GM18507 (cell line): Measurements from ENCODE around the gene RHOT2.

Experiments
- DNase-seq: peaks from one replicate; pipeline ENCODE4 v3.0.0; 2011; ENCODE audit warnings: low read depth; ENCODE audit not compliant: insufficient read length; ENCODE audit errors: extremely low spot score
- FAIRE-seq: peaks from 2 replicates; lab custom pipeline; 2011; peaks lifted over from hg19 to GRCh38; lab: Jason Lieb, UNC

Gene RHOT2

GRCh38 chr16:631808-632358, 36.0 kb upstream of the RHOT2 start:
- FAIRE-seq: no peak

GRCh38 chr16:632486-633335, 35.2 kb upstream of the RHOT2 start:
- FAIRE-seq: no peak
- DNase-seq: no peak

More at GRCh38 chr16:631808-632358, 36.0 kb upstream of the RHOT2 start:
- DNase-seq: no peak

DNA sequence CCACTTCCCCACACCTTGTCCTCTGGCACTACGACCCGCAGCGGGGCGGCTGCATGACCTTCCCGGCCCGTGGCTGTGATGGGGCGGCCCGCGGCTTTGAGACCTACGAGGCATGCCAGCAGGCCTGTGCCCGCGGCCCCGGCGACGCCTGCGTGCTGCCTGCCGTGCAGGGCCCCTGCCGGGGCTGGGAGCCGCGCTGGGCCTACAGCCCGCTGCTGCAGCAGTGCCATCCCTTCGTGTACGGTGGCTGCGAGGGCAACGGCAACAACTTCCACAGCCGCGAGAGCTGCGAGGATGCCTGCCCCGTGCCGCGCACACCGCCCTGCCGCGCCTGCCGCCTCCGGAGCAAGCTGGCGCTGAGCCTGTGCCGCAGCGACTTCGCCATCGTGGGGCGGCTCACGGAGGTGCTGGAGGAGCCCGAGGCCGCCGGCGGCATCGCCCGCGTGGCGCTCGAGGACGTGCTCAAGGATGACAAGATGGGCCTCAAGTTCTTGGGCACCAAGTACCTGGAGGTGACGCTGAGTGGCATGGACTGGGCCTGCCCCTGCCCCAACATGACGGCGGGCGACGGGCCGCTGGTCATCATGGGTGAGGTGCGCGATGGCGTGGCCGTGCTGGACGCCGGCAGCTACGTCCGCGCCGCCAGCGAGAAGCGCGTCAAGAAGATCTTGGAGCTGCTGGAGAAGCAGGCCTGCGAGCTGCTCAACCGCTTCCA, 34.4 kb upstream of the RHOT2 start:
- no peak for FAIRE-seq

DNA sequence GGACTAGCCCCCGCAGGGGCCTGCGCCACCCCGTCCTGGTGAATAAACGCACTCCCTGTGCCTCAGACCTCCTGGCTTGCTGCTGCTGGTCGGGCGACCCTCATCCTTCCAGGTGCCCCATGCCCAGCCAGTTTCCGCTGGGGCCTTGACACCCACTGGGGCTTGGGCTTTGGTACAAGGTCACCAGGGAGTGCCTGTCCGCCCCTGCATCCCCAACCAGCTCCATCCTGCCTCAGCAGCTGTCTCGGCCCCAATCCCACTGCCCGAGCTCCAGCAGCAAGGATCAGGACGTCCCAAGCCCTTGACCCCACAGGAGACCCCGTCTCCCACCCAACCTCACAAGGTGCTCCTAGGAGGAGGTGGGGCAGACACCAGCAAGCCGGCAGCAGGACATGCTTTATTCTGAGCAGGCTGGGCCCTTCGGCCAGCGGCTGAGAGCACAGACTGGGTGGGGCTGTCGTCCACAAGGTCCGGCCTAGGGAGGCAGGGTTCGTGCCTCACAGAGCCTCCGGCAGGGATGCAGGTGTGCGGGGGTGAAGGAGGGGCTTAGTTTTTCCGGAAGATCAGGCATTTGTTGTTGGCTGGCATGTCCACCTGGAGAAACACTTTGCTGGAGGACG, 33.8 kb upstream of the RHOT2 start:
- no peak for FAIRE-seq

More for the DNA sequence above, 34.4 kb upstream of the RHOT2 start:
- DNase-seq: no peak

GRCh38 chr16:634996-635395, 32.9 kb upstream of the RHOT2 start:
- FAIRE-seq (no peak), DNase-seq (no peak)

More for the DNA sequence above, 33.8 kb upstream of the RHOT2 start:
- no peak for DNase-seq

DNA sequence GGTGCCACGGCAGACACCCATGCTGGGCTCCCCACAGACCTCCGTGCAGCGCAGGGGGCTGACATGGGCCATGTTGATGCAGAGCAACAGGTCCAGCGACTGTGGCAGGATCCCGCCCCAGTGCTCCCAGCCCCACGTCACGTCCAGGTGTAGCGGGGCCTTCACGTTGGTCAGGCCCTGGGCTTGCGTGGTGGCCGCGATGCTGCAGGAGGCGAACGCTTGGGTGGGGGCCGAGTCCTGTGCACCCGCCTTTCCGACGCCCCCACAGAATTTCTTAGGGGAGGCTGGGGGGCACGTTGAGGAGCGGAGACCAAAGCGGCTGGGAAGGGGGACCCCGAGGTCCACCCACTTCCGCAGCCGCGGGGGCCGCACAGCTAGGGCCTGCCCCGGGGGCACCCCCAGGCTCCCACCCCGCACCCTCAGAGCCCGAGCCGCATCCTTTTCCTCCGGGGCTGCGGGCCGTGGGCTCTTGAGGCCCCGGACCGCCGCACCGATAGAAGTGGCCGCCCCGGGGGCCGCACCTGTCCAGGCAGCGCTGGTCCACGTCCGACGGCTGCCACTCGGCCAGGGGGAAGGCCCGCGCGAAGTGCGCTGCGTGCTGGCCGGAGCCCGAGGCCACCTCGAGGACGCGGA, 32.2 kb upstream of the RHOT2 start:
- FAIRE-seq: no peak
- DNase-seq: no peak

GRCh38 chr16:636206-637080, 31.5 kb upstream of the RHOT2 start, which contains the start of gene METTL26:
Gene METTL26 (minus strand): TSS chr16:636305. CDS start chr16:636290, 15 bp downstream.
- FAIRE-seq (peak; percentile 89), DNase-seq (peak; percentile 96)

GRCh38 chr16:637081-638018, 30.6 kb upstream of the RHOT2 start:
- DNase-seq (peak; percentile 97), FAIRE-seq (no peak)

DNA sequence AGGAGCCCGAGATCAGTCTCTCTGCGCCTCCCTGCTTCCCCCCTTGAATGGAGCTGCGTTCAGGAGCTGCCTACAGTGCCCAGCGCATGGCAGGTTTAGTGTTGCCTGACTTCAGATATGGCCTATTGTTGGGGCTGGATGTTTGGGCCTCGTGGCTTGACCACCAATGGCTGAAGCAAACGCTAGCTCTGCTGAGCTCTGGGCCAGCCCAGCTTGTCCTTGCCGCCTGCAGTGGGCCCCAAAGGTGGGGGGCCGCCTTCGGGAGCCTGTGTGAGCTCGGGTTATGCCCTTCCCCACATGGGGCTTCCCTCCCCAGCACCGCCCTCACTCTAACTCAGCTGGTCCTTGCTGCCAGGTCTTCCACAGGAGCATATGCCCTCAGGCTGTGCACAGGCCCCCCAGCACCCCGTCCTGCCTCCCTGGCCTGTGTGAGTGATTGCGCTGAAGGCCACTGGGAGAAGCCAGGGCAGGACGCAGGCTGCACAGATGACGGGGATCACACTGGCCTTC, 29.8 kb upstream of the RHOT2 start:
- FAIRE-seq (no peak), DNase-seq (no peak)

- no peak for FAIRE-seq
These were observed 29.1 kb upstream of the RHOT2 start for GRCh38 chr16:638836-639235.

DNA sequence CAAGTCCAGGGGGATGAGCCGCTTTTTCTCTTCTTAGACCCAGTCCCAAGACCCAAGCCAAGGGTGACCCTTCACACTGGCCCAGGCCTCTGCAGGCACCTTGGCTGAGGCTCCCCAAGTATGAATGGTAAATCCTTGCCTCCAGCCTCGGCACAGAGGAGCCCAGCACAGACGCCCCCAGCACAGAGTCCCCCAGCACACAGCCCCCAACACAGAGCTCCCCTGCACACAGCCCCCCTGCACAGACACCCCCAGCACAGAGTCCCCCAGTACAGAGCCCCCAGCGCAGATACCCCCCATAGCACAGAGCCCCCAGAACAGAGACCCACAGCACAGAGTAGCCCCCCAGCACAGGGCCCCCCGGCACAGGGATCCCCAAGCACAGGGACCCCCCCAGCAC, 27.3 kb upstream of the RHOT2 start:
- no peak for FAIRE-seq
- no peak for DNase-seq

More at GRCh38 chr16:638836-639235, 29.1 kb upstream of the RHOT2 start:
- no peak for DNase-seq

GRCh38 chr16:641326-642188, 26.4 kb upstream of the RHOT2 start, which contains the start of gene MCRIP2:
Gene MCRIP2 (plus strand): TSS chr16:641828. CDS start chr16:641992, 164 bp downstream.
- FAIRE-seq (peak; percentile 86), DNase-seq (peak; percentile 71)

DNA sequence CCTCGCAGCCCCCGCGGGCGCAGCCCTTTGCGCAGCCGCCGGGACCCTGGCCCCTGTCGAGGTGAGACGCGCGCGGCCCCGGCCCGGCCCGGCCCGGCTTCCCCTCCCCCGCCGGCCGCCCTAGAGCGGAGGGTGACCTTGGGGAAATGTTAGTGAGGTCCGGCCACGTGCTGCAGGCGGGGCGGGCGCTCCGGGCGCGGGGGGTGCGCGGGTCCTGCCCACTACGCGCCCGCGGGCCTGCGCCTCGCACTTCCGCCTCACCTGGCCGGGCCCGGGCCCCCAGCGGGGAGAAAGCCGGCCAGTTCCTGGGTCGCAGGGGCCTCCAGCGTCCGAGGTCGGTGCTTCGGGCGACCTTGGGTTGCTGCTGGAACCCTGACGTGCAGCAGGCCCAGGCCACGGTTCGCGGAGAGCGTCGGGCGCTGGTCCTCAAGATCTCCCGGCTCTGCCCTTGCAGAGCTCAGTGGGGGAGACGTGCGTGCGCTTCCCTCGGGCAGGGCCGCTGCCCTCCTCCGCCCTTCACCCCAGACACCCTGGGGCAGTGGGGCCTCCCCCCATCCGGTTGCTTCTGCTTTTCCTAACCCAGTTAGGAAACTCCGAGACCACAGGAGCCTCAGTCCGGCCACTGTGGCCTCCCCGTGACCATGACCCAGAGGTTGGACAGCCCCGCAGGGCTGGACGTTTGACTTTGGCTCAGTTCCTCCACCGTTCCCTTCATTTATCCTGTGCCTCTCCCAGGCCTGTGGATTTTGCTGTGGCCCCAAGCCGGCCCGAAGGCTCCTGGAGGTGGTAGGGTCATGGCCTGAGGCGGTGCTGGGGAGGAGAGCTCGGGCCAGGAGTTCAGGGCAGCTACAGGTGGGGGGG, 25.5 kb upstream of the RHOT2 start:
- peak; percentile 45 for DNase-seq
- peak; percentile 29 for FAIRE-seq

- DNase-seq: no peak
- FAIRE-seq: no peak
These were observed 24.9 kb upstream of the RHOT2 start for GRCh38 chr16:643050-643368.

DNA sequence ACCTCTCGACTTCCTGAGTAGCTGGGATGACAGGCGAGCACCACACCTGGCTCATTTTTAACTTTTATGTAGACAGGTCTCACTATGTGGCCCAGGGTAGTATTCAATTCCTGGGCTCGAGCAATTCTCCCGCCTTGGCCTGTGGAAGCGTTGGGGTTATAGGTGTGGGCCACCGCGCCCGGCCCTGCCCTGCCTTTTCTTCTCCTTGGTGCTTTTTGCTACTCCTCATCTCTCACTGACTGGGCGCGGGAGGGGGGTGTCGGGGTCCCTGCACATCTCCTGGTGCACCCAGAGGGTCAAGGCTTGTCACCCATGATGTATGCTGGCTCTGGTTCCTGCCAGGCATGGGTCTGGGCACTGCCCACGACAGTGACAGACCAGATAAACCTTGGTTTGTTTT, 23.4 kb upstream of the RHOT2 start:
- FAIRE-seq: no peak
- DNase-seq: no peak
